Muscle of leg (tissue), 11 donors: ENCODE measurements around the gene EXOC3L4. TPM values are rescaled to one million over a fixed set of nuclear protein-coding genes. Genes with fewer than 3 reads are reported as not detected.

ENCODE experiments used
- DNase-seq: peaks from one replicate; pipeline ENCODE4 v3.0.0; 2013
- H3K27ac ChIP-seq: one replicate; pipeline ENCODE4 v1.5.1; 2013; ENCODE audit warnings: mild to moderate bottlenecking, low read length, control low read depth
- H3K27me3 ChIP-seq: one replicate; pipeline ENCODE4 v1.6.1; 2013; ENCODE audit warnings: low read length; ENCODE audit not compliant: control insufficient read depth, insufficient read depth
- H3K36me3 ChIP-seq: one replicate; pipeline ENCODE4 v1.6.1; 2013; ENCODE audit warnings: low read length; ENCODE audit not compliant: control insufficient read depth, insufficient read depth
- H3K4me1 ChIP-seq: one replicate; pipeline ENCODE4 v1.6.1; 2013; ENCODE audit warnings: low read length; ENCODE audit not compliant: control insufficient read depth, insufficient read depth
- H3K4me3 ChIP-seq: one replicate; pipeline ENCODE4 v1.5.1; 2013; ENCODE audit warnings: low read length, control low read depth
- H3K9me3 ChIP-seq: replicated peaks from 2 replicates; pipeline ENCODE4 v1.6.1; 2013; ENCODE audit warnings: low read depth, low read length; ENCODE audit not compliant: control insufficient read depth
- WGBS: methylation state at CpG from one replicate; pipeline ENCODE4 v1.1.5; 2013; ENCODE audit warnings: missing lambda C conversion rate; ENCODE audit not compliant: insufficient coverage; 5-methylcytosine and 5-hydroxymethylcytosine counted together
- polyA plus RNA-seq, 8 donors: library from polyadenylated mRNA; unstranded; fragments of 120-200 nt; gene quantifications; one replicate each; pipeline versions ENCODE4 v1.2.1 to v1.2.3, GENCODE V29; 2013; ENCODE audit warnings: inconsistent platforms in 1 of 8, low replicate concordance in 1 of 8; ENCODE audit not compliant: insufficient read length in 8 of 8, insufficient read depth in 1 of 8
- total RNA-seq: library from RNA; stranded (reverse); fragments of 120-200 nt; gene quantifications from one replicate; pipeline ENCODE4 v1.2.4, GENCODE V29; 2013

Gene EXOC3L4
- total and polyA plus RNA-seq, 9 donors: 0.23 to 1.6 (median 0.62) TPM; not detected in 1

- Histone ChIP-seq H3K36me3 (peaks cover 61% of the 10 kb centered on the region), H3K4me3 (no peak overlapping the region), H3K27me3 (peaks cover 3% of the 10 kb centered on the region), H3K9me3 (no peaks in the 10 kb centered on the region), H3K27ac (no peak overlapping the region), H3K4me1 (peaks cover 42% of the 10 kb centered on the region)
- no peak for DNase-seq
- WGBS: 40% methylated on average over 1 of the region's 2 CpGs
These were observed 39.9 kb downstream of the EXOC3L4 start for GRCh38 chr14:103134405-103134804.

GRCh38 chr14:103134919-103135318 is 40.4 kb downstream of the EXOC3L4 start:
- Histone ChIP-seq H3K4me1 (peaks cover 37% of the 10 kb centered on the region), H3K36me3 (peaks cover 56% of the 10 kb centered on the region), H3K4me3 (no peak overlapping the region), H3K27me3 (peaks cover 6% of the 10 kb centered on the region), H3K27ac (no peak overlapping the region), H3K9me3 (no peaks in the 10 kb centered on the region)
- DNase-seq: no peak
- WGBS: 86% methylated on average over 14 of the region's 14 CpGs

- WGBS: 76% methylated on average over 20 of the region's 26 CpGs
- no peaks in the 10 kb centered on the region for H3K9me3 ChIP-seq
- H3K27me3 ChIP-seq: peaks cover 6% of the 10 kb centered on the region
- H3K4me1 ChIP-seq: peaks cover 31% of the 10 kb centered on the region
- no peak overlapping the region for H3K4me3 ChIP-seq
- no peak overlapping the region for H3K27ac ChIP-seq
- H3K36me3 ChIP-seq: peaks cover 50% of the 10 kb centered on the region
- DNase-seq: no peak
These were observed 41.1 kb downstream of the EXOC3L4 start for GRCh38 chr14:103135333-103136260.

- H3K4me3 ChIP-seq: no peak overlapping the region
- DNase-seq: peak; percentile 48
- peaks cover 6% of the 10 kb centered on the region for H3K27me3 ChIP-seq
- H3K9me3 ChIP-seq: no peaks in the 10 kb centered on the region
- H3K4me1 ChIP-seq: peaks cover 21% of the 10 kb centered on the region
- H3K27ac ChIP-seq: no peak overlapping the region
- H3K36me3 ChIP-seq: peaks cover 41% of the 10 kb centered on the region
- 38% methylated on average over 16 of the region's 20 CpGs for WGBS
These were observed 42.1 kb downstream of the EXOC3L4 start for GRCh38 chr14:103136388-103137271.

- Histone ChIP-seq H3K9me3 (no peaks in the 10 kb centered on the region), H3K27me3 (peaks cover 13% of the 10 kb centered on the region), H3K36me3 (peaks cover 30% of the 10 kb centered on the region), H3K4me3 (no peak overlapping the region), H3K4me1 (peaks cover 20% of the 10 kb centered on the region), H3K27ac (peak overlapping the region; percentile 29)
- 60% methylated on average over 20 of the region's 22 CpGs for WGBS
- peak; percentile 32 for DNase-seq
These were observed 43.3 kb downstream of the EXOC3L4 start for GRCh38 chr14:103137689-103138300.

- H3K4me3 ChIP-seq: peak overlapping the region; percentile 28
- no peaks in the 10 kb centered on the region for H3K9me3 ChIP-seq
- WGBS: 14% methylated on average over 49 of the region's 66 CpGs
- peaks cover 23% of the 10 kb centered on the region for H3K36me3 ChIP-seq
- DNase-seq: peak; percentile 36
- H3K4me1 ChIP-seq: peaks cover 20% of the 10 kb centered on the region
- H3K27me3 ChIP-seq: peaks cover 19% of the 10 kb centered on the region
- no peak overlapping the region for H3K27ac ChIP-seq
These were observed 44.0 kb downstream of the EXOC3L4 start for GRCh38 chr14:103138301-103139131.

GRCh38 chr14:103139132-103140025 is 44.9 kb downstream of the EXOC3L4 start:
- Histone ChIP-seq H3K4me3 (peak overlapping the region; percentile 28), H3K4me1 (peaks cover 20% of the 10 kb centered on the region), H3K9me3 (no peaks in the 10 kb centered on the region), H3K27me3 (peaks cover 20% of the 10 kb centered on the region), H3K27ac (no peak overlapping the region), H3K36me3 (peaks cover 17% of the 10 kb centered on the region)
- WGBS: 31% methylated on average over 25 of the region's 29 CpGs
- no peak for DNase-seq

GRCh38 chr14:103140316-103141109 is 46.0 kb downstream of the EXOC3L4 start:
- H3K4me1 ChIP-seq: peaks cover 20% of the 10 kb centered on the region
- no peak overlapping the region for H3K27ac ChIP-seq
- no peak overlapping the region for H3K4me3 ChIP-seq
- H3K36me3 ChIP-seq: peaks cover 9% of the 10 kb centered on the region
- H3K9me3 ChIP-seq: no peaks in the 10 kb centered on the region
- 70% methylated on average over 6 of the region's 12 CpGs for WGBS
- DNase-seq: no peak
- H3K27me3 ChIP-seq: peaks cover 20% of the 10 kb centered on the region
